ENCODE results near the gene SEMA4G. TPM values are rescaled to one million over a fixed set of nuclear protein-coding genes. Genes with fewer than 3 reads are reported as not detected.

SEMA4G gene
- total RNA-seq, 1 donor from 2014 or later = 0.88 TPM

Other genes starting within 250 kb of the SEMA4G start
- not detected in 2 replicates for gene PAX2, start 223.9 kb upstream of the SEMA4G start, total RNA-seq
- 40.6 and 43.0 TPM in 2 replicates for gene SLF2, start 56.5 kb upstream of the SEMA4G start, total RNA-seq
- gene MRPL43, start 18.0 kb downstream of the SEMA4G start, total RNA-seq = 46.6 and 50.6 TPM in 2 replicates
- gene TWNK, start 18.0 kb downstream of the SEMA4G start, total RNA-seq = 17.0 and 17.2 TPM in 2 replicates
- 17.4 and 19.2 TPM in 2 replicates for gene LZTS2, start 30.3 kb downstream of the SEMA4G start, total RNA-seq
- 0.46 and 0.71 TPM in 2 replicates for gene PDZD7, start 61.6 kb downstream of the SEMA4G start, total RNA-seq
- 34.6 and 38.9 TPM in 2 replicates for gene SFXN3, start 61.7 kb downstream of the SEMA4G start, total RNA-seq
- gene KAZALD1, start 92.5 kb downstream of the SEMA4G start, total RNA-seq = 0.34 and 0.47 TPM in 2 replicates
- gene TLX1, start 161.8 kb downstream of the SEMA4G start, total RNA-seq = not detected in 2 replicates

All from T-helper 1 cell treated with Interleukin-12 subunit alpha and Interleukin-12 subunit beta and Interleukin-4 antibody, amounts not matched to agents 30 ng/mL and 1 ng/mL, for 36 hours (primary cell).